ENCODE results near the gene GNPNAT1. TPM values are rescaled to one million over a fixed set of nuclear protein-coding genes. Genes with fewer than 3 reads are reported as not detected.
"Not testable (repeated sequence)": the region's sequence is repeated elsewhere in the genome, so short reads cannot be mapped to it uniquely, and the experiment has no call there.

Gene GNPNAT1
- total RNA-seq, 1 donor from 2014 or later: 33.9 TPM

- no peak for DNase-seq (ENCODE audit: low read depth)
These were observed 1.2 kb downstream of the GNPNAT1 start for GRCh38 chr14:52790011-52790755.

GRCh38 chr14:52789118-52789517, 2.3 kb downstream of the GNPNAT1 start:
- no peak for DNase-seq (ENCODE audit: low read depth)

GRCh38 chr14:52786887-52787286, 4.5 kb downstream of the GNPNAT1 start:
- DNase-seq (ENCODE audit: low read depth): no peak

- DNase-seq (ENCODE audit: low read depth): no peak
These were observed 8.2 kb downstream of the GNPNAT1 start for GRCh38 chr14:52783206-52783605.

GRCh38 chr14:52781629-52782028, 9.8 kb downstream of the GNPNAT1 start:
- DNase-seq (ENCODE audit: low read depth): no peak

- peak; percentile 40 for DNase-seq (ENCODE audit: low read depth)
These were observed 10.5 kb downstream of the GNPNAT1 start for GRCh38 chr14:52780893-52781292.

GRCh38 chr14:52778702-52779101, 12.7 kb downstream of the GNPNAT1 start:
- DNase-seq (ENCODE audit: low read depth): no peak

GRCh38 chr14:52776816-52777215, 14.6 kb downstream of the GNPNAT1 start:
- DNase-seq (ENCODE audit: low read depth): no peak

- DNase-seq (ENCODE audit: low read depth): no peak
These were observed 21.5 kb downstream of the GNPNAT1 start for GRCh38 chr14:52769887-52770286.

GRCh38 chr14:52767058-52767833, 24.2 kb downstream of the GNPNAT1 start:
- no peak for DNase-seq (ENCODE audit: low read depth)

GRCh38 chr14:52762923-52763322, 28.5 kb downstream of the GNPNAT1 start:
- not testable (repeated sequence) for DNase-seq (ENCODE audit: low read depth)

- no peak for DNase-seq (ENCODE audit: low read depth)
These were observed 32.3 kb downstream of the GNPNAT1 start for GRCh38 chr14:52759145-52759544.

- no peak for DNase-seq (ENCODE audit: low read depth)
These were observed 35.6 kb downstream of the GNPNAT1 start for GRCh38 chr14:52755607-52756316.

GRCh38 chr14:52748647-52749292, 42.6 kb downstream of the GNPNAT1 start:
- no peak for DNase-seq (ENCODE audit: low read depth)

GRCh38 chr14:52741865-52742264, 49.5 kb downstream of the GNPNAT1 start:
- no peak for DNase-seq (ENCODE audit: low read depth)

GRCh38 chr14:52740751-52741150, 50.7 kb downstream of the GNPNAT1 start:
- no peak for DNase-seq (ENCODE audit: low read depth)

GRCh38 chr14:52738409-52738808, 53.0 kb downstream of the GNPNAT1 start:
- no peak for DNase-seq (ENCODE audit: low read depth)

GRCh38 chr14:52735921-52736489, 55.4 kb downstream of the GNPNAT1 start:
- DNase-seq (ENCODE audit: low read depth): no peak

GRCh38 chr14:52733824-52734223, 57.6 kb downstream of the GNPNAT1 start:
- no peak for DNase-seq (ENCODE audit: low read depth)

GRCh38 chr14:52730709-52731111, 60.7 kb downstream of the GNPNAT1 start:
- DNase-seq (ENCODE audit: low read depth): peak; percentile 14

GRCh38 chr14:52729925-52730708, 61.3 kb downstream of the GNPNAT1 start, which contains the start of gene STYX:
STYX (plus strand) TSS chr14:52730166; CDS start chr14:52730475, 309 bp downstream.
- peak; percentile 90 for DNase-seq (ENCODE audit: low read depth)
